HG02678 (cell line): ENCODE results near the gene ZEB1.

Source experiments
- ATAC-seq: cut with Tn5 transposase; IDR thresholded peaks from one replicate; pipeline ENCODE4 v1.9.1; 2021; ENCODE audit warnings: mild to moderate bottlenecking, moderate library complexity; ENCODE audit not compliant: unreplicated experiment

The ZEB1 gene

GRCh38 chr10:31574577-31574976, 255.6 kb downstream of the ZEB1 start:
- no peak for ATAC-seq

- ATAC-seq = no peak
These were observed 259.3 kb downstream of the ZEB1 start for GRCh38 chr10:31578181-31578852.

GRCh38 chr10:31578951-31579350, 259.9 kb downstream of the ZEB1 start:
- ATAC-seq = no peak
